NCI-H524 (cell line): ENCODE data around the gene DHX35.
A peak's percentile ranks its signal among the peaks of the same experiment; 100 is the strongest.
"Not testable (repeated sequence)": the region's sequence is repeated elsewhere in the genome, so short reads cannot be mapped to it uniquely, and the experiment has no call there.

Source experiments
- DNase-seq, 2 experiments: peaks; one replicate each; lab custom pipeline; 2025; lab: John Stamatoyannopoulos, UW

DHX35 gene

GRCh38 chr20:38979434-38979833, 17.3 kb downstream of the DHX35 start:
- DNase-seq = no peak

DNA sequence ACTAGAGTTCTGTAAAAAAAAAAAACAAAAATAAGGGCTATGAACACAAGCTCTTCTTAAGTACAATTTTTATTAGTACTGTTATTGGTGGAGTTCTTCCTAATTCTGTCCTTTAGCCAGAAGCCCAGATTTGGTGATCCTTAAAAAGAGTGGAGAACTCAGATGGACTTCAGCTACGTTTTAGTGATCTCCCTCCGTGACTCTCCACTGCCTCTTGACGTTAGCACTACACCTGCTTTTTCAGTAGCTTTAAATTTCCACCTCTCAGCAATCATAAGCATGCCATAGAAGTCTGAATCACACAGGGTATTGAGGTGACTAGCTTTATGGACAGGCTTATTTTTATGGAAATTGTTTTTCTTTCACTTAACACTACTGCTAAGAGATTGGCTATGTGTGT, 17.7 kb downstream of the DHX35 start:
- no peak for DNase-seq

DNA sequence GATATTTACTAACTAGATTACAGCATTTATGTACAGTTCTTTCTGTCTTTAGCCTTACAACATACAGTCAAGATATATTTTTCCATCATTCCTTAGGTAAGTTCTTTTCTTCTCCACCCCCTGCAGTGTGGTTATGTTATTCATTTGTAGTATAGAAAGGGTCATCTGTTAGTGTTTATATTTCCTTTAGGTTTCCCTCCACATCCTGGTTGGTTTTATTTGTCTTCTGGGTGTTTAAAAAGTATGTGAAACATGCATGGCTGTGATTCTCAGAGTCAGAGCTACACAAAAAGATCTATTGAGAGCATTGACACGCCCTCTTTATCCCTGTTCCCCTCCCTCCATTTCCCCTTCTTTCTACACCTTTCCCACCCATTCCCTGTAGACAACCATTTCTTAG, 20.1 kb downstream of the DHX35 start:
- no peak for DNase-seq

DNA sequence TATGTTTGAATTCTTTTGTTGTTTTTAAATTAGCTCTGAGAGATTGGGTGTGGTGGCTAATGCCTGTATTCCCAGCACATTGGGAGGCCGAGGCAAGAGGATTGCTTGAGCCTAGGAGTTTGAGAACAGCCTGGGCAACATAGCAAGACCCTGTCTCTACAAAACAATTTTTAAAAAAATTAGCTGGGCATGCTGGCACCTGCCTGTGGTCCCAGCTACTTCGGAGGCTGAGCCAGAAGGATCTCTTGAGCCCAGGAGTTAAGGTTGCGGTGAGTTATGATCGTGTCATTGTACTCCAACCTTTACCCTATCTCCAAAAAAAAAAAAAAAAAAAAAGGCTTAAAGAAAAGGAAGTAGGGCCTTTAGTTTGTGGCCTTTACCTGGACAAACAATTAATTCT, 22.9 kb downstream of the DHX35 start:
- DNase-seq = no peak

DNA sequence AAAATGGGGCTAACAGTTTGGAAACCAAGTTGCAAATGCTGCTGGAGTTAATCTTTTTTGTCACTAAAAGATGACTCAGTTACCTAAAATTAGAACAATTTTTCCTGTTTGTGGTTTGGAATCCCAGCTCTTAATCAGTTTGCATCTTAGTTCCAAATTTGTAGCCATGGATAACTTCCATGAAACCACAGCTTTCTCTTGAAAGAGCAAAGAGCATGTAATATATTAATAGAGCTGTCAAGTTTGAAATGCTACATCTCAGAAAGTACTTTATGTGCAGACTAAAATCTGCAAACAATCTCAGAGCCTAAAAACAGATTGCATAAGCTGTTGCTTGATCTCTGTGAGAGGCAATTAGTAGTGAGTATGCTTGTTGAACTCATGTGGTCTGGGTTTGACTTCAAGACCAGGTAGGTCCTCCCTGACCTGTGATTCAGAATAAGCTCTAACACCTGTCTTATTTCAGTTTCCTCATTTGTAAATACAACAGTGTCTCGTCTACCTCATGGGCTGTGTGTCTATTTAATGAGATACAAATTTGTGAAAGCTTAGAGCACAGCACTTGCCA, 23.5 kb downstream of the DHX35 start:
- DNase-seq = no peak

GRCh38 chr20:38986663-38987062, 24.5 kb downstream of the DHX35 start:
- no peak for DNase-seq

DNA sequence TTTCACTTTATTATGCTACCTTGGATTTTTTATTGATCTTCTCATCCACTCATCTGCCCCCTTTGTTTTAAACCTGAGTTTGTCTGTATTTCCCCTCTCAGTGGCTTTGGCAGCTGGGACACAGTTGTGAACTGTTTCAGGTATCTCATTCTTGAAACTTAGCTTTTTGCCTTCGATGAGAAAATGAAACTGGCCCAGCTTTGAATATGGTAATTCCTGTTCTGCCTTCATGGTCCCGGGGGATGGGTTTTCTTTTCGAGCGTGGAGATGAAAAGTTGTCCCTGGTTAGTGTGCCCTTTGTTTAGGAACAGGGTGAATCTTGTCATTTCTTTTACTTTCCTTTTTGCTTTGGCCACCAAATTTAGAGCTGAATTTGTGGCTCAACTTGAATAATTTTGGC, 25.6 kb downstream of the DHX35 start:
- DNase-seq = no peak

GRCh38 chr20:38990728-38991127, 28.6 kb downstream of the DHX35 start:
- no peak for DNase-seq

DNA sequence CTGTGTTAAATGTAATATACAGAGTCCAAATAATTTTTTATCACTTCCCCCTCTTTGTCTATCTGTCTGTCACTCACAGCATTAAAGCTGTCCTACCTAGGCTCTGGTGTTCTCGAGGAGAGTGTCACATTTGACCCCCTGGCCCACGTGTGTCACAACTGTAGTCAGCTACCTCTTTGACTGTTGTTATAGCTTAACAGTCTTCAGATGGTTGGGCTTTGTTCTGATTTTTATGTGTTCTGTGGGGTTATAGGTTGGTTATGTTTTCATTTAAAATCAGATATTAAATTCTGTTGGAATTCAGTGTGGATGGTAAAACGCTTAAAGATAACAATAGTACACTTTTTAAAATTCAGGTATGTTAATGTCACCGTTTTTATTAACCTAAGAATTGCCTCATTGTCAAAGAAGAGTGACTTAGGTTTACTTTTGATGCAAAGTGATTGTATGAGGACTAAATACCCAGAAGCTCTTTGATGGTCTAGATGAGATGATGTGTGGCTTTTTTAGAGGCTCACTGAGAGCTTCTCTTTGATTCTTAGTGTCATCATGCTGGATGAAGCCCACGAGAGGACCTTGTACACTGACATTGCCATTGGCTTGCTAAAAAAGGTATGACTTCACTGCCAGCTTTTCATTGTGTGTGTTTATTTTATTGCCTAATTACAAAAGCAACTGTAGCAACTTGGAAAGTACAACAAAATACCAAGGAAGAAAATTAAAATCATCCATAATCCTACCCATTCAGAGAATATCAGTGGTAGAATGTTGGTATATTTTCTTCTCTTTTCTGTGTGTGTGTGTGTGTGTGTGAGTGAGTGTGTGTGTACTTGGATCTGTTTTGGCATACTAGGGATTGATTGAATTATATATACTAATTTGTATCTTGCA, 29.9 kb downstream of the DHX35 start:
- no peak for DNase-seq

GRCh38 chr20:38995536-38996044, 33.4 kb downstream of the DHX35 start:
- DNase-seq = no peak

DNA sequence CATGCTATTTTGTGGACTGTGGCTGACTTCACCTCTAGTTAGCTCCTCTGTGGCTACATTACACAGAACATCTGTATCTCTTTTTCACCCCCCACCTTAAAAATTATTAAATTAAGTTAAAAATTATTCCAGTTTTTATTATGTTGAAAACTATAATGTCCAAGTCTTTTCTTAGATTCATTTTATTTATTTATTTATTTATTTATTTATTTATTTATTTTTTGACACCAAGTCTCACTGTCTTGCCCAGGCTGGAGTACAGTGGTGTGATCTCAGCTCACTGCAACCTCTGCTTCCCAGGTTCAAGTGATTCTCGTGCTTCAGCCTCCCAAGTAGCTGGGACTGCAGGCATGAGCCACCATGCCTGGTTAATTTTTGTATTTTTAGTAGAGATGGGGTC, 34.7 kb downstream of the DHX35 start:
- DNase-seq = not testable (repeated sequence)

- no peak for DNase-seq
Observed at GRCh38 chr20:38997622-38998021, 35.5 kb downstream of the DHX35 start.

DNA sequence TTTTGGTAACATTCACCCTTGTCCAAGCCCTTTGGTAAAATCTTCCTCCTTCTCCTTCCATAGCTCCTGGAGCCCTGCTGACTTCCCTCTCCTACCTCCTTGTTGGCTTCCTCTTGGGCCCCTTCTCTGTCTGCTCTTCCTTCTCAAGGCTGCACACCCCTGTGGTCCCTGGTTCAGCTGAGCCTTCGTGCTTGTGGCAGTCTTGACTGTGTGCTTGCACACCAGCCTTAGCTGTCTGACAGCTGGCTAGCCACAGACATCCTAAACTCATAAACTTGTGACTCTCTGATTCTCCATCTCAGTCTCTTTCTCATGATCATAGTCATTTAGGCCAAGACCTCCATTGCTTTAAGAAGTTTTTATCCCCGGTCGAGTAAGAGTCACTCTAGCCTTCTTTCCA, 37.1 kb downstream of the DHX35 start:
- no peak for DNase-seq

- no peak for DNase-seq
Observed at GRCh38 chr20:38999965-39000910, 38.1 kb downstream of the DHX35 start.

GRCh38 chr20:39004508-39004907, 42.4 kb downstream of the DHX35 start:
- peak; percentile 9 to 66 for DNase-seq

GRCh38 chr20:39009348-39009747, 47.2 kb downstream of the DHX35 start:
- DNase-seq = no peak

DNA sequence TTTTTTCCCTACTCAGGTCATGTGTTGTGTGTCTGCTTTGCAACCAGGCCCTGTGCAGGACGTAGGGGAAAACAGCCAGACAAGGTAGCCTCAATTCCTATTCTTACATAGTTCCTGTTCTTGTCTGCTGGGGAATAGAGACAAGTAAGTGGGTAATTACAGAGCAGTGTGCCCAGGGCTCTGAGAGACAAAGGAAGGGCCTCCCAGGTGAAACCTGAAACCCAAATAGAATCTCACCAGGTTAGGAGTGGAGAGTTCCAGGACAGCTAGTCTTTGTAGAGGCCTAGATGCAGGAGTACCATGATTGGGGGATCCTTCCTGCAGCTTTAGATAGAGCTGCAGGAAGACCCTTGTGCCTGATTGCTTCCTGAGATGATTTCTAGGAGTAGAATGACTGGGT, 48.4 kb downstream of the DHX35 start:
- no peak for DNase-seq

DNA sequence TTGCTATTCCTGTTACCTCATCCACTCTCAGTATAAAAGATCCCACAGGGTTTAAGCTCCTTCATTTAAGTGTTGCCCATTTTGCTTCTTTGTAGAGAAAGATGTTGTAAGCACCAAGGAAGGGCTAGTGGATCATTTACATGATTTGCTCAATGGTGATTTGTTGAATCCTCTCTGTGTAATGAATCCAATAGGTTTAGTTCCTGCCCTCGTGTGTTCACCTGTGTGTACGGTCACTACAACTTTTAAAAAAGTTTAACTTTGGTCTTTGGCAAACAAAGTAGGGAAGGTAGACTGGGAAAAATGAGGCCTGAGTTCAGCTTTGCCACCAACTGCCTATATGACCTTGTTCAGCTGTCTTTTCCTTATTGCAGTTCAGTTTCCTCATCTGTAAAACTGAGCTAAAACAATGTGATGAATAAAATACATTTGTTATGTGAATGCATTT, 51.5 kb downstream of the DHX35 start:
- DNase-seq = no peak

GRCh38 chr20:39016041-39016440, 53.9 kb downstream of the DHX35 start:
- DNase-seq = no peak

DNA sequence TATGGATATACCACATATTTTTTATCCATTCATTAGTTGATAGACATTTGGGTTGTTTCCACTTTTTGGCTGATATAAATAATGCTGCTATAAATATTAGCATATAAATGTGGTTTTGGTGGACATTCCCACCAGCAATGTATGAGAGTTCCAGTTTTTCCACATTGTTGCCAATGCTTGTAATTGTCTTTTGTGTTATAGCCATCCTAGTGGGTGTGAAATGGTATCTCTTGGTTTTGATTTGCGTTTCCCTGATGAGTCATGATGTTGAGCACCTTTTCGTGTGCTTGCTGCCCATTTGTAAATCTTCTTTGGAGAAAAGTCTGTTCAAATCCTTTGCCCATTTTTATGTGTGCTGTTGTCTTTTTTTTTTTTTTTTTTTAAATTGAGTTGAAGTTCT, 54.4 kb downstream of the DHX35 start:
- DNase-seq = no peak

DNA sequence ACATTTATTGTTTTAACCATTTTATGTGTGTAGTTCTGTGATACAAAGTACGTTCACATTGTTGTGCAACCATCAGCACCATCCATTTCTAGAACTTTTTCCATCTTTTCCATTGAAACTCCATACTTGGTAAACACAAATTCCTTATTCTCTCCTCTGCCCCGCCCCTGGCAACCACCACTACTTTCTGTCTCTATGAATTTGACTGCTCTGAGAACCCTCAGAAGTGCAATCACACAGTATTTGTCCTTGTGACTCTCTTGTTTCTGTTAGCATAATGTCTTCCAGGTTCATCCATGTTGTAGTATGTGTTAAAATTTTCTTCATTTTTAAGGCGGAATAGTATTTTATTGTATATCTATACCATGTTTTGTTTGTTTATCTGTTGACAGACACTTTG, 56.9 kb downstream of the DHX35 start:
- DNase-seq = no peak

GRCh38 chr20:39019805-39020325, 57.7 kb downstream of the DHX35 start:
- DNase-seq = no peak
